Metanephros (tissue), 2 donors: ENCODE measurements around the gene ARHGEF9. TPM values are rescaled to one million over a fixed set of nuclear protein-coding genes. Genes with fewer than 3 reads are reported as not detected.

ENCODE experiments used
- small RNA-seq: library from RNA; depleted of rRNA; stranded (forward); fragments of <200 nt; gene quantifications from one replicate; pipeline ENCODE3, GENCODE V24; 2014; ENCODE audit warnings: low replicate concordance
- total RNA-seq: library from RNA; depleted of rRNA; stranded (reverse); fragments of >200 nt; gene quantifications from one replicate; pipeline ENCODE4 v1.2.3, GENCODE V29; 2014

Gene ARHGEF9
- total RNA-seq = 24.8 TPM

DNA sequence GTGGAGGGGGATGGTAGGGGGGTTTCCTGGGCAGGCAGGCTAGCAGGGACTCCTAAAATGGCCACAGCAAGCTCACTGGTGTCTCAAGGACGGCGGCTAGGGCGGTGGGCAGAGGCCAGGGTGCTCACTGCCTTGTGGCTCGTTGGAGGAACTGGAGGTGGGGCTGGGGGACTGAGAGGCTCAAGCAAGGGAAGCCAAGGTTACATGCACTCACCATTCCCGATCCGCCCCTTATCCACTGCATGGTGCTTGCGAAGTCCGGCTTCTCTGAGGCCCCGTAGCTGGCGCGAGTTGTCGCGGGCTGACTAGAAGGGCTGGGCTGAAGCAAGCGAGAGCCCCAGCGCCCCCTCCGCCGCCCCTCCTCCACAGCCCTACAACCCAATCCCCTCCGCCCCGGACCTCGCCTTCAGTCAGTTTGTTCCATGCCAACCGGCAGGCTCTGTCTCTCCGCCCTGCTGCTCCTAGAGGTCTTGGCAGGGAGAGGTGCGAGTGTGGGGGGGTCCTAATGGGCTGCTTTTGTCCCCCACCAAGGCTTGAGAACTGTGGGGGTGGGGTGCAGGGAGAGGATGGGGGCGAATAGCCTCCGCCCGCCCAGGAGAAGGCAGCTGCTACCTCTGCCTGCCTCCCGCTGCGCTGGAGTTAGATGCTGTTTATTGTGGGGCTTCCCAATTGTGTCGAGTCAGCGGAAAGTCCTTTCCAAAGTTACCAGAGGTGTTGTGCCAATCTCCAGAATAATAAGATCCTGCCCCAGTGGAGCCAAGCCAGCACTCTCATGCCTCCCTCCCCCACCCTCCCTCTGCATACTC, at the start of gene ARHGEF9:
Gene ARHGEF9, minus strand, starts transcription at position 313 of the 806 bp plus-strand sequence. Its CDS starts 69 bp downstream, at position 244.

Small RNAs within 50 kb of the gene (small RNA-seq; reads per million reads assigned to genes)
- 7.0 reads per million, percentile 94 among the genes with 10 or more reads in this experiment for gene MIR1468
